H7 (cell line): ENCODE results near the gene ZFP90. TPM values are rescaled to one million over a fixed set of nuclear protein-coding genes. Genes with fewer than 3 reads are reported as not detected.
"Not testable (repeated sequence)": the region's sequence is repeated elsewhere in the genome, so short reads cannot be mapped to it uniquely, and the experiment has no call there.

Source experiments
- DNase-seq: peaks from one replicate; pipeline ENCODE4 v3.0.0; 2012
- H3K27me3 ChIP-seq: 2 replicates; pipeline ENCODE4 v1.6.0; 2011; ENCODE audit warnings: mild to moderate bottlenecking, low read length; ENCODE audit not compliant: control insufficient read depth, insufficient read depth
- H3K36me3 ChIP-seq: replicated peaks from 2 replicates; pipeline ENCODE4 v1.5.1; 2011; ENCODE audit warnings: low read length; ENCODE audit not compliant: control insufficient read depth, insufficient read depth
- H3K4me3 ChIP-seq: 2 replicates; pipeline ENCODE4 v1.5.1; 2011; ENCODE audit warnings: low read depth, mild to moderate bottlenecking, control low read depth, low read length, moderate library complexity; ENCODE audit not compliant: insufficient read depth
- total RNA-seq: library from RNA; depleted of rRNA; stranded (reverse); fragments of >200 nt; shearing (Covaris generic); gene quantifications from 2 replicates; pipeline ENCODE4 v1.2.3, GENCODE V29; 2014; rRNA removed

ZFP90 gene
- total RNA-seq = 18.5 and 20.9 TPM in 2 replicates

DNA sequence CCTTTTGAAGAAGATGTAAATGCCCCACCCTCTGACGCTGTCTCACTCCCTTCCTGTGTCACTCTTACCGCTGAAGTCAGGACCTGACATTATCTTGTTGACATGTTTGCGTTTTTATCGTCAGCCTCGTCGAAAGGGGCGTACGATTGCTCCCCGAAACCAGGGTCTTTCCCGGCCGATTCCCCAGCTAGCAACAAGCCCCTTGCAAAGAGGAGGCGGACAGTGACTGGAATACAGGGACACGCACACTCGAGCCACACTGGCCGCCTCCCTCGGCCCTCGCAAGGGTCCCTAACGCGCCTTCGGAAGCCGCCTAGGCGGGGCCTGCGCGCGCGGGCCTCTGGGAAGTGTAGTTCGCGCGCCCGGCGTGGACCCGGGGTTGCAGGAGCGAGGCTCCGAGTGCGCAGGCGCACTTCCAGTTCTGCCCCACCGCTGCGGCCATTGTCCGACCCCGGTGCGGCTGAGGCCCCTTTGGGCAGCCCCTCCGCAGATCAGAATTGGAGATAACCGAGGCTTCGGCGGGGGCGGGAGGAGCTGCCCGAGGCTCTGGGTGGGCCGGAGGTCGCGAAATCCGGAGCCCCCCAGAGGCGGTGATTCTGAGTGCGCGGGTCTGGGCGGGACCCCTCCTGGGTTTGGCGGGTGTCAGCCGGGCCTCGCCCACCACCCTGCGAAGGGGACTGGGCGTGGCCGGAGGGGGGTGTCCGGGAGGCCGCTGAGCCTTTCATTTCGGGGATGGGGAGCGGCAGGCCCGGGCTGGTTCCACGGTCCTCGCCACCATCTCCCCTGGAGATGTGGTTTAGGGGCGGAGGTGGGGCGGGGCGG, at the start of gene ZFP90:
Gene ZFP90, plus strand, starts transcription at position 412 of the 822 bp plus-strand sequence. CDS start 502 bp downstream, outside the sequence.
- DNase-seq = peak; percentile 99
- H3K4me3 ChIP-seq = peak within 1 kb of the TSS; percentile 58
- H3K27me3 ChIP-seq = no peaks in the 10 kb centered on the region
- peaks cover 5% of the 10 kb centered on the region; the same call in 1 of the 2 replicates for H3K36me3 ChIP-seq

DNA sequence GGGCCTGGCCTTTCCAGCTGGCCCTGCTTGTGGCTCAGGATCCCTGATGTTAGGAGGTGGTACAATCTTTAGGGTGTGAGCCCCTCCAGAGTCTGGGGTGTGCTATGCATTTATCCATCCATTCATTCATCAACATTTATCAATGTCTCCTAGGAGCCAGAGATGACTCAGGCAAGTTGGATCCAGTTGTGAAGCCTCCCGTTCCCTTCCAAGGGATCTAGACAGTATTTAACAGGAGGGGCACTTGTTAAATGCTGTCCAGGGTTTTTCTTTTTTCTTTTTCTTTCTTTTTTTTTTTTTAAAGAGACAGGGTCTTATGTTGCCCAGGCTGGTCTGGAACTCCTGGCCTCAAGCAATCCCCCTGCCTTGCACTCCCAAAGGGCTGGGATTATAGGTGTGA, 48.7 kb upstream of the ZFP90 start:
- Histone ChIP-seq H3K27me3 (no peaks in the 10 kb centered on the region), H3K36me3 (no peaks in the 10 kb centered on the region), H3K4me3 (no peak overlapping the region)
- no peak for DNase-seq

- no peaks in the 10 kb centered on the region for H3K36me3 ChIP-seq
- H3K4me3 ChIP-seq = no peak overlapping the region
- no peaks in the 10 kb centered on the region for H3K27me3 ChIP-seq
- DNase-seq = peak; percentile 65
Observed at GRCh38 chr16:68490829-68491575, 48.1 kb upstream of the ZFP90 start.

GRCh38 chr16:68491576-68491950, 47.5 kb upstream of the ZFP90 start:
- DNase-seq = no peak
- Histone ChIP-seq H3K4me3 (no peak overlapping the region), H3K27me3 (no peaks in the 10 kb centered on the region), H3K36me3 (no peaks in the 10 kb centered on the region)

DNA sequence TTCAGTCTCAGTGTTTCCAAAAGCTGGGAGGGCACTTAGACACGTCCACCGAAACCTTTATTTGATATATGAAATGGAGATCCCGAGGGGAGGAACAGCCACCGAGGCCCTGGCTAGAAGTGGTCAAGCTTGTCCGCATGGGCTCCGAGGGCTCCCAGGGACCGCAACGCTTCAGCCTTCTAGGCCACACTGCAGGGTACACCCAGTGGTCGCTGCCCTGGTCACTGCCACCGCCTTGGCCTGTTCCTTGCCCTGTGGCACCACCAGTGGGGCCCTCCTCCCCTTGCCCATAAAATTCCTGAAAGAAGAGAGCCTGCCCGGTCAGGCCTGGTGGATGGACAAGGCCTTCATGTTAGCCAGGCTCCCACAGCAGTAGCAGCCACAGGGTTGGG, 46.9 kb upstream of the ZFP90 start:
- Histone ChIP-seq H3K27me3 (no peaks in the 10 kb centered on the region), H3K36me3 (no peaks in the 10 kb centered on the region), H3K4me3 (no peak overlapping the region)
- no peak for DNase-seq

DNA sequence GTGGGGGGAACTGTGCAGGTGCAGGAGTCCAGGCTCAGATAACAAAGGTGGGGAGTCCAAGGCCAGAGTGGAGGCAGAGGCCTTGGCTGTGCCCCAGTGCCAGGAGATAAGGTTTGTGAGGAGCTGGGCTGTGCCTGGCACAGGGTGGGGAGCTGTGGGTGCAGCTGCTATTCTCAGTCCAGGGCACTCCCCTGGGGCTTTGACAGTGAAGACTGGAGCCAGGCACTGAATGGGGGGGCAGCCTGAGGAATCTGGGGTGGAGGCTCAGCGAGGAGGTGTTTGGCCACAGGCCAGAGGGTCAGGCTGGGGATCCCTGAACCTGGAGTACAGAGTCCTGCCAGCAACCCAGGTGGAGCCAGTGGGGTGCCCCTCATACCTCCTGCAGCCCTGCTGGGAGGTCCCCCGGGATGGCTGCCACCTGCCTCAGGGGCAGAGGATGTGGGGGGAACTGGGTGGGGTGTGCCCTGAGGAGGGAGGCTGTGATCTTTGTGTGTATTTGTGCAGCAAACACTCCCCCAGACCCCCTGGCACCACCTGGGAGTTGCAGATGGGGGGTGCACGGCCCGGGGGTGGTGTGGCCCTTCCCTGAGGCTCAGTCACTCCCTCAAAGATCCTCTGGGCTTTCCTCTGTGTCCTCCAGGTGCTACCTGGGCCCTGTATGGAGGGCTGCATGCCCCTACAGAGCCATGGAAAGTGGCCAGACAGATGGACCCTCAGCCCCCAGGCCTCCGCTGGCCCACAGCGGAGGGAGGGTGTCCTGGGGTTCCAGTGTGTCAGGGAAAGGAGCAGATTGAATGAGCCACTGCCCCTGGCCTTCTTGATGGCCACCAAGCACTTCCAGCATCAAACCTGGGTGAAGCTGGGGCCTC, 46.3 kb upstream of the ZFP90 start:
- no peaks in the 10 kb centered on the region for H3K27me3 ChIP-seq
- no peak overlapping the region for H3K4me3 ChIP-seq
- DNase-seq = no peak
- no peaks in the 10 kb centered on the region for H3K36me3 ChIP-seq

DNA sequence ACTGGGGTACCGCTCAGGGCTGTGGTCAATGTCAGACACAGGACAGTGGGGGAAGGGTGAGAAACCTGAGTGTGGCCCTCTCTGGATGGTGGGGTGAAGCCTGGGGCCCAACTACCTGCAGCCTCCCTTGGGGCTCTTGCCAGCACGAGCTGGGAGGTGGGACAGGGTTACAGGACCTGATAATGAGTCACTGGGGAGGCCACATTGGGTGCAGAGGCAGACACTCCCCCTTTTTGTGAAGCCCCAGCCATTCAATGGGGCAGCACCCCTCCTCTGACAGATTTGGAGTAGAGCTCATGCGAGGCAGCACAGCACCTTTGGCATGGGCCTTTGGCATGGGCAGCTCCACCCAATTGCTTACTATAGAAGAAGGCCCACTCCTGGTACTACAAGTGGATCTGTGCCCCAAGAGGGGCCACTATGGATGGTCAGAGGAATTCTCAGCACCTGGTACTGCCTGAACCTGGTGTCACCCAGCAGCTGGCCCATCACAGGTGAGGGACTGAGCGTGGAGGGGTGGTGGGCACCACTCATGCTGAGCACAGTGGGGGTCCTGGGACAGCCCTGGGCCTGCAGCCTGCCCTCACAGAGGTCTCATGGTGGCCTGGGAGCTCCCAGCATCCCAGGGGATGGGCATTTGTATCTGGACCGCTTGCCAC, 45.5 kb upstream of the ZFP90 start:
- no peaks in the 10 kb centered on the region for H3K27me3 ChIP-seq
- DNase-seq = no peak
- no peaks in the 10 kb centered on the region for H3K36me3 ChIP-seq
- no peak overlapping the region for H3K4me3 ChIP-seq

DNA sequence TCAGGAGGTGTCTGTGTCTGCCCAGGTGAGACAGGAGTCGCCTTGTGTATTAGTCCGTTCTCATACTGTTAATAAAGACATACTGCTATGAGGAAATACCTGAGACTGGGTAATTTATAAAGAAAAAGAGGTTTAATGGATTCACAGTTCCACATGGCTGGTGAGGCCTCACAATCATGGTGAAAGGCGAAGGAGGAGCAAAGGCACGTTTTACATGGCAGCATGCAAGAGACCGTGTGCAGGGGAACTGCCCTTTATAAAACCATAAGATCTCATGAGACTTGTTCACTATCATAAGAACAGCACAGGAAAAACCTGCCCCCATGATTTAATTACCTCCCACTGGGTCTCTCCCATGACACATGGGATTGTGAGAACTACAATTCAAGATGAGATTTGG, 44.8 kb upstream of the ZFP90 start:
- DNase-seq, H3K27me3 ChIP-seq, H3K4me3 ChIP-seq, H3K36me3 ChIP-seq: not testable (repeated sequence)

DNA sequence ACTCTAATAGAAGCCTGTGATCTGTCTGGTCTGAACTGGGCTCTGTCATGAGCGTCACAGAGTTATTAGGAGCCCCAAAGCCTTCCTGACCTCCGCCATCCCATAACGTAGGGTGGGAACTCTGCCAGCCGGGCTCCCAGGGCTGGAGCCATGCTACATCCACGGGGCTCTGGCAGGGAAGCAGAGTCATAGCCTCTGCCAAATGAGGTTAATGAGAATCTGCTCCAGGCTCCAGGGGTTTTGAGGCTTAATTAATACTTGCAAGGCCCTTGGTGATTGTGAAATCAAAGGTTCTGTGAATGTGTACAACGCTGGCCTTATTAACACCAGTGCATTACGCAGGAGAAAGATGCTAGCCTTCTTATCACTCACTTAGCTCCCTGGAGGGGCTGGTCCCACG, 42.4 kb upstream of the ZFP90 start:
- Histone ChIP-seq H3K27me3 (no peaks in the 10 kb centered on the region), H3K36me3 (no peaks in the 10 kb centered on the region), H3K4me3 (no peak overlapping the region)
- DNase-seq = no peak

GRCh38 chr16:68499006-68499405, 40.1 kb upstream of the ZFP90 start:
- H3K4me3 ChIP-seq = no peak overlapping the region
- H3K36me3 ChIP-seq = no peaks in the 10 kb centered on the region
- no peak for DNase-seq
- no peaks in the 10 kb centered on the region for H3K27me3 ChIP-seq

- H3K27me3 ChIP-seq = no peaks in the 10 kb centered on the region
- DNase-seq = no peak
- H3K4me3 ChIP-seq = no peak overlapping the region
- H3K36me3 ChIP-seq = no peaks in the 10 kb centered on the region
Observed at GRCh38 chr16:68503334-68503733, 35.8 kb upstream of the ZFP90 start.

GRCh38 chr16:68504066-68504465, 35.0 kb upstream of the ZFP90 start:
- Histone ChIP-seq H3K4me3 (no peak overlapping the region), H3K27me3 (no peaks in the 10 kb centered on the region), H3K36me3 (no peaks in the 10 kb centered on the region)
- no peak for DNase-seq

DNA sequence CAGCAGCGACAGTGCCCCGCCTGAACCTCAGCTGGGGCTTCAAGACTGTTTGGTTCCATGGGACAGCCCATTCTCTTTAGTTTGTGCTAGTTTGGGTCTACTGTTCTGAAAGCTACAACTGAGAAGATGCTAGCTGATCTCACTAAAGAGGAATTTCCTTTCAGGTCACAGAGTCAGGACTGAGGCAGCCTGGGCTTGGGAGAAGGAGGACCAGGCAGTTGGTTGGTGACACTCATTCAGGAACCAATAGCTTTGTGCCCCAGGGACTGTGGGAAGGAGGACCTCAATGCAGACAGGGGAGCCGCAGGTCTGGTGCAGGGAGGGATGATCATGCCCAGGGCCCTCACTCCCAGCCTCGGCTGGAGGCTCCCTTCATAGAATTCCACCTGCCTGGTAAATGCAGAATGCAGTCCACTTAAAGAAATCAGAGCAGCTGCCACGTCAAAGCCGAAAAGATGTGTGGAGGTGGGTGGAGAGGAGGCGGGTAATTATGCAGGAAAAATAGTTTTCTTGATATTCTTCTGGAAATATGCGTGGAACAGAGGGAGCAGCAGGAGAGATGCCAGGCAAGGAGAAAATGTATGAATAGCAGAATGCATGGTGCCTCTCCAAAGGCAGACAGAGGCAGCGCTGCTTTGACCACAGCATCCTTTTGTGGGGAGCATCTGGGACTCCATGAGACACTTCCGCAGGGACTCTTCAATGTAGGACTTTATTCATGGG, 32.6 kb upstream of the ZFP90 start:
- Histone ChIP-seq H3K4me3 (no peak overlapping the region), H3K27me3 (peaks cover 2% of the 10 kb centered on the region; the same call in 1 of the 2 replicates), H3K36me3 (no peaks in the 10 kb centered on the region)
- DNase-seq = no peak
